Stimulated activated naive CD4-positive, alpha-beta T cell (primary cell): ENCODE data around the gene VAV2.

Experiments
- DNase-seq, 6 experiments: peaks; one replicate each; lab custom pipeline; 2025; lab: John Stamatoyannopoulos, UW

The VAV2 gene

GRCh38 chr9:133780962-133781827 is 210.9 kb downstream of the VAV2 start:
- DNase-seq: no peak

DNA sequence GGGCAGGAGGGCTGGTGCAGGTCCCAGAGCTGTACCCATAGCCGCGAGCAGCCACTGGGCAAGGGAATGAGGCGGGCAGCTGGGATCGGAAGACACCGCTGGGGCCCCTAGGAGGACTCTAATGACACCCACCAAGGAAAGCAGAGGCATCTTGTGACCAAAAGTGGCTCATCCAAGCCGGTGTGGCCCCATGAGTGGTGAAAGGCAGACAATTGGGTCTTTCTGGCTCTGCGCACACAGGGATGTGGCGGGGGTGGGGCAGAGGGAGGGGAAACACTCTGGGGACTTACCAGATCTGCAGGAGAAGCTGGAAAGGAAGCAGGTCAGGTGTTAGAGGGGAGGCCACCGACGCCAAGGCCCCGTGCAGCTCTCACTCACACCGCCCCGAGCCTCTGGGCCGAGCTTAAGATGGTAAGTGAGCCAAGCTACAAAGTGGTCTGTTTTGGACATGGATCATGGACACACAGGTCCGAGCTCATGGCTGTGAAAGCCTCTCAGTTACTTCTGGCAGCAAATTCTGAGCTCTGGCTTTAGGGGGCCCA is 211.6 kb downstream of the VAV2 start:
- no peak for DNase-seq

GRCh38 chr9:133779516-133780403 is 212.4 kb downstream of the VAV2 start:
- no peak for DNase-seq

DNA sequence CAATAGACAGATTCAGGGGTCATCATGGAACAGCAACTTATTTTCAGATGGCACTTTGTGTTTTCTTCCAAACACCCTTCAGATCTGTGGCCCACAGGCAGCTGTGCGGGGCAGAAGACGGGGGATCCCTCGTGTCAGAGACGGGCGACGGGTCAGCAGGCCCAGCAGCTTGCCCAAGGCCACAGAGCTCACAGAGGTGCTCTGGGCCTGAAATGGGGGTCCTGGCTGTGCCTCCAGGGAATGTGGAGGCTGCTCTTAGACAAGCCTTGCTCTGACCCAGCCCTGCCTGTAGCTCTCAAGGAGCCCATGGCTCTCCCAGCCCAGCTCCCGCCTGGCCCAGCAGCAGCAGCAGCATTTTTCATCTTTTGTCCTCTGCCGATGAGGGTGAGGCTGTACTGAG is 213.0 kb downstream of the VAV2 start:
- DNase-seq: no peak

- DNase-seq: no peak
These were observed 213.6 kb downstream of the VAV2 start for GRCh38 chr9:133778336-133779013.

DNA sequence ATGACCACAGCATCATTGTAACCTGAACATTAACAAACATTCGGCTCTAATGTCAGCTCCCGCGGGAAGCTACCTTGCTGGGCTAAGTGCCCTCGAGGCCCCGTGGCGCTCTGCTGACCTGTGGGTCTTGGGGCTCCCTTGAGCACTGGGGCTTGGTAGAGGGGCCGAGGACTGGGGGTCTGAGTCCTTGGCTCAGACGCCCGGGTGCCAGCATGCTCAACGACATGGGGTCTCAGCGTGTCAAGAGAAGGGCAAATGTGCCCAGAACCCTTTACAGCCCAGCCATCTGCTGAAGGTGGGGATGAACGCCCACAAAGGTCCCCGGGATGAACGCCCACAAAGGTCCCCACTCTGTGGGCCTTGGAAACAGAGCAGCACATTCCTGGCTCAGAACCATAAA is 214.3 kb downstream of the VAV2 start:
- DNase-seq: no peak

GRCh38 chr9:133777068-133777791 is 214.9 kb downstream of the VAV2 start:
- no peak for DNase-seq

GRCh38 chr9:133775951-133776905 is 215.9 kb downstream of the VAV2 start:
- no peak for DNase-seq

GRCh38 chr9:133775291-133775690 is 216.8 kb downstream of the VAV2 start:
- DNase-seq: no peak

- no peak for DNase-seq
These were observed 217.3 kb downstream of the VAV2 start for GRCh38 chr9:133774799-133775198.

DNA sequence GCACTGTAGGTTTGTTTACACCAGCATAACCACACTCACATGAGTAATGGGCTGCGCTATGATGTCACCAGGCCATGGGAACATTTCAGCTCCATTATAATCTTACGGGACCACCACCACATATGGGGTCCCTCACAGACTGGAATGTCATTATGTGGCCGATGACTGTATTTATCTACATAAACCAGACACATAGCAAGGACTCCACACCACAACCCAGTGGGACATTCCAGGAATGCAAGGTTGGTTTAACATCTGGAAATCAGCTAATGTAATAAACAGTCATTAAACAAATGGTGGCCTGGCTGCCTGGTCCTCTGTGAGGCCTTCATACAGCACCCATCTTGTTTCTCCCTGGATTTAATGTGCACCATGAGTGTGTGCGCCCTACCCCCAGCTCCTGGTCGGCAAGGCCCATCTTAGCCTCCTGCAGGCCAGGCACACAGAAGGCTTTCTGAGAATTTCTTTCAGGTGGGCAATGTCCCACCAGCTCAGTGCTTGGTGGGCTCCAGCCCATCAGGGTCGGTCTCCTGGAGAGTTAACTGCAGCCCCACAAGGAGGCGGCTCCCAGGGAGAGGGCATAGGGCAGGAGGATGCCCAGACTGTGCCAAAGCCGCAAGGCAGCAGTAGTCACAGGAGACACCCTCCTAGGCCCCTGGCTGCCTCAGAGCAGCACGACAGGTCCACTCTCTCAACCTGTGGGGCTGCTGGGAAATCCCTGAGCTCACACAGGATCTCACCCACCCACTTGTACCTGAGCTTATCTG is 218.1 kb downstream of the VAV2 start:
- DNase-seq: no peak

DNA sequence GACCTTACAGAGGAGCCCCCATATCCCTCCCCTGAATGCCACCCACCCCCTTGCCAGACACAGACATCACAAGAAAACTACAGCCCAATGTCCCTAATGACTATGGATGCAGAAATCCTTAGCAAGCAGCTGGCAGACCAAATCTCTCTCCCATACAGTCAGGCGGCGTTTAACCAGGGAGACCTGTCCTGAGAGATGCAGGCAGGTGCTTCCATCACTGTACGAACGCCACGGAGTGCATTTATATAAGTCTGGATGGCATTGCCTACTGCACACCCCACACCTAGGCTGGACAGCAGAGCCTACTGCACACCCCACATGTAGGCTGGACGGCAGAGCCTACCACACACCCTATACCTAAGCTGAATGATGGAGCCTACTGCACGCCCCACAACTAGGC is 219.5 kb downstream of the VAV2 start:
- no peak for DNase-seq

DNA sequence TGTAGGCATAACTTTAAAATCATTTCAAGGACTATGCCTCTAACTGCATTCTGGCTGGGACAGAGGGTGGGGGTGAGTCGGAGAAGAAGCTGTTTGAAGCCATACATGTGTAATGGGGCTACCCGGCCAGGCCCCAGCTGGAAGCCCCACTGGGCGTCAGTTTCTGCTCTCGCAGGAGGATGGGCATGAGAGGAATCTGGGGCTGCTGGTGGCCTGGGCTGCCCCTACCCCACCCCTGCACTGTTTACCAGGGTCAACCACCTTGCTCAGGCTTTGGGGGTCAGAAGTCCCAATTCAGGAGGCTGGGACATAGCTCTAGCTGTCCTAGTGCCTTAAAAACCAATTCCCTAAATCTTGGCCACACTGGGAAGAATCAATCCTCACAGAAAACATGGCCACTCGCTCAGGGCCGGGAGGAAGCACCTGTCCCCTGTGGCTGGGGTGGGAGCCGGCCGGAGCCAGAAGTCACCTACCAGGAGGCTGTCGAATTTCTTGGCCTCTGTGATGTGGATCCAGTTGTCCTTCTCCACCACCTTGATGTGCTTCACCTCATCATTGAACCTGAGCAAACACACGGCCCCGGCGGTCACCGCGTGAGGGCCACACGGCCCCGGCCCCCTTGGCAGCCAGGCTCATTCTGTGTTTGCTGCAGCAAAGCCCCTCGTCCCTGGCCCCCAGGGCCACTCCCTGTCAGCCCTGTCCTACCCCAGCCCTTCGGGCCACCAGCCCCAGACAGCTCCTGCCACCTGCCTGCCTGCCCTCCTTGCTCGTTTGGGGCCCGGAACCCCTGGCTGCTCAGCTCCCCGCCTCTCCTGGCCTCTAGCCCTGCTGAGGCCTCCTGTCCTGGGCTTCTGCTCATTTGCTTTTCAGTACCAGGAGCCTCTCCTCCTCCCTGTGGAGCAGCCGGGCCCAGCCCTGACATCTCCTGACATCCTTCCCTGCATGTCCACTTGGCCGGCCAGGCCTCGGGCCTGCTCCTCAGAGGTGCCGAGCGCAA is 220.3 kb downstream of the VAV2 start:
- no peak for DNase-seq

DNA sequence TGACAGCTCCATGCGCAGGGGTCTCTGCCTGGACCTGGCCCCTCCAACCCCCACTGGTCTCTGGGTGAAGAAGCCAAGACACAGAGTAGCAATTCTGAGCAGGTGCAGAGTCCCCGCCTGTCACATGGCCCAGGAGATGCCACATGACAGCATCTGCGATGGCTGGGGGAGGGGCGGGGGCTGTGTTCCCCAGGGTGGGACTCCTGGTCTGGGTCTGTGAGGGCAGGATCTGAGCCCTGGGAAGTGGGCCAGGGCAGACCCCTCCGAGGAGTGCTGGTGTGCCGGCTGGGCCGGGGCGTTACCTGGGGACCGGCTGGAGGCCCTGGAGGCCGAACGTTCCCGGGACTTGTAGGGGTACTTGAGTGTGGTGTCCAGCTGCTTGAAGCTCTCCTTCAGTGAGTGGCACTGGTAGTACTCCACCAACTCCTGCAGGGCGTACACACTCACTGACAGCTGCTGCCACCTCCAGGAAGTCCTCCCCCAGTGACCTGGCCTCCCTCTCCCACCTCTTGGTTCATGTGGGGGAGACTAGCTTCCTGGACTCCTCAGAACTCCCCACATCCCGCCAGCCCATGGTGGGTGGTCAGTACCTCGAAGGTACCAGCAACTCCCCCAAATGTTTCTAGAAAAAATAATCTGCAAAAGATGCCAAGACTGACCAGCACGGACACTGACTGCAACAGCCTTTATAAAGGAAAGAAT is 221.9 kb downstream of the VAV2 start:
- DNase-seq: no peak

GRCh38 chr9:133769511-133770075 is 222.5 kb downstream of the VAV2 start:
- no peak for DNase-seq

DNA sequence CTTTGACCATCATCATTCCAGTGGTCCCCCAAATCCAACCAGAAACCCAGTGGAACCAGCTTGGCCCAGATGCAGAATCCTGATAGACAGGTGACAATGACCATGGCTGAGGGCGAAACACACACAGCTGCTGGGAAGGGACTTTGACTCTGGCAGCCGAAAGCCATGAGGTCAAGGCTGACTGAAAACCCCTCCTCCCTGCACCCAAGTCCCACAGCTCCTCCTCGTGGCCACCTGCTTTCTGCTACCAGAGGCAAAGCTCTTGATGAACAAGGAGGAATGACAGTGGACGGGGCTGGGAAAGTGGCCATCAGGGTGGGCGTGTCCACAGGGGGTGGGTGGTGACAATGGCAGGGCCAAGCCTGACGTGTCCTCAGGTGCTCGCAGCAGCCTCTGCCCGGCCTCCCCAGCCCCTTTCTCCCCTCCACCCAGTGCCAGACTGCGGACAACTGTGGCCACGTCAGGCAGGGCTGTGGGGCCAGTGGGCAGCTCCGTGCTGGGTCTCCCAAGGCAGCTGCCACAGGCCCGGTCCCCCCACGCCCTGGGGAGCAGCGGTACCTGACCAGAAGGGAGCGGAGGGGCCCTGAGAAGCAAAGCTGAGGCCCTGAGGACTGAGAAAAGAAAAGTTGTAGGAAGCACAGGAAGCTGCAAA is 223.1 kb downstream of the VAV2 start:
- no peak for DNase-seq

- DNase-seq: no peak
These were observed 223.7 kb downstream of the VAV2 start for GRCh38 chr9:133768371-133768858.
